NCI-H1436 treated with DMSO at 0.1 percent for 48 hours (cell line): ENCODE data around the gene PLP1.
"Not testable (repeated sequence)": the region's sequence is repeated elsewhere in the genome, so short reads cannot be mapped to it uniquely, and the experiment has no call there.

Source experiments
- DNase-seq: peaks from one replicate; lab custom pipeline; 2025; lab: John Stamatoyannopoulos, UW

PLP1 gene

DNA sequence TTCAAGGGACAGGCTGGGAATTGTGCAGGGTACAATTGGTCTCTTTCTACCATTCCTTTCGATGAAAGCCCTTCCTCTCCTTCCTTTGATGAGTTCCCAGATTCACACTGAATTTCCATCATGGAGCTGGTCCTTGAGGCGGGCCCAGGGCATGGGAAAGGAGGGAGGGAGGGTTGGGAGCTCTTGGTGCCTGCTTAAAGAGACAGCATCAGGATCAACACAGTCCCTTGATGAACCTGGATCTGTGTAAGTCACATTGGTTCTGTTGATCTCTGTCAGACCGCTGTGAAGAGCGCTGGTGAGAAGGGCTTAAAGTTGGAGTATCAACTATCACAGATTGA, 4.4 kb downstream of the PLP1 start:
- no peak for DNase-seq

DNA sequence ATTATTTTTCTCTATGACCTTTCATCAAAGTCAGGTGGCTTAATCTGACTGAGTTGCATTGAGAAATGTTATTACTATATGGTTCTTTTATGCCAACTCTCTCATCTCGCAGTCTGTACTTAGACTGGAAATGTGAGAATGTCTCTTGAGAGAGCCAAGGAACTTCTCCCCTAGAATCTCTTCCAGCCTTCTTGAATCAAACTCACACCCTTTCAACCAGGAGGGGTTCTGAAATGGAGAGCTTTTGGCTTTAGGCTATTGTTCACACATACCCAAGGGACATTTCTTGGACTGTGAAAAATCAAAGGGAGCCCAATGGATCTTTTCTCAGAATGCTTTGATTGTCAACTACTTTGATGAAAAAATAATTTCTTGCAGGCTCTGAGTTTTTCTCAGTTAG, 5.1 kb downstream of the PLP1 start:
- DNase-seq, result no peak

DNA sequence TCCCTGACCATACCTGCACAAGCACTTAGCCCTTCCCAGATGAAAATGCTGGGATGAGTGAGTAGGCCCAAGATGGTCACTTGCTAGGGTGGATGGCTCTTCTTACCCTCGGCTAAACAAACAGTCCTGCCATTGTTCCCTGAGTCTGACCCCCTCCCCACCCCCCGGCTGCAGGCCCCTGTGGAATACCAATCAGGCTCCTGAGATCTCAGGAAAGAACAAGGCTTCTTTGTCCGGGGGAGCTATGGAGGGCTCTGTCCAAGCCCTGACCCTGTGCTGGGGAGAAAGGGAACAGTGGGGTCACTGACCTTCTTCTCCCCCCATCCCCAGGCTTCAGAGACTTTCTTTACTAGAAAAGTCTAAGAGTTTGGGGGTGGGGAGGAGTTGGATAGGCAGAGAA, 6.0 kb downstream of the PLP1 start:
- DNase-seq, result no peak

- no peak for DNase-seq
These were observed 6.6 kb downstream of the PLP1 start for GRCh38 chrX:103783196-103783595.

GRCh38 chrX:103783971-103784370, 7.3 kb downstream of the PLP1 start:
- DNase-seq, result no peak

DNA sequence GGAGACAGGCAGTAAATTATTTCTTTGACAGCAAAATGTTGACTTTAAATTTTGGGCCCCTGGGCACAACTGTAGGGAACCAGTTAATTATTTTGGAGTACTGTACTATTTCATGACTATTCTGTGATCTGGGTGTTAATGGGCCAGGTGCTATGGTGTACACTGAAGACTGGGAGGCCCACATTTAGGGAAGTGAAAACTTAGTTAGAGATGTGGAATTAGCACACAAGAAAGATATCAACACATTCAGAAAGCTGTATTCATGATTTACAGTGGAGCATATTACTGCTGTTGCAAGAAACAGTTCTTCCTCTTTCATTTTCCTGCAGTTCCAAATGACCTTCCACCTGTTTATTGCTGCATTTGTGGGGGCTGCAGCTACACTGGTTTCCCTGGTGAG, 12.4 kb downstream of the PLP1 start:
- DNase-seq, result no peak

GRCh38 chrX:103791228-103791627, 14.6 kb downstream of the PLP1 start:
- no peak for DNase-seq

GRCh38 chrX:103791826-103792485, 15.3 kb downstream of the PLP1 start:
- DNase-seq, result no peak

- DNase-seq, result no peak
These were observed 16.4 kb downstream of the PLP1 start for GRCh38 chrX:103792916-103793544.

GRCh38 chrX:103793545-103793940, 16.9 kb downstream of the PLP1 start:
- DNase-seq, result no peak

DNA sequence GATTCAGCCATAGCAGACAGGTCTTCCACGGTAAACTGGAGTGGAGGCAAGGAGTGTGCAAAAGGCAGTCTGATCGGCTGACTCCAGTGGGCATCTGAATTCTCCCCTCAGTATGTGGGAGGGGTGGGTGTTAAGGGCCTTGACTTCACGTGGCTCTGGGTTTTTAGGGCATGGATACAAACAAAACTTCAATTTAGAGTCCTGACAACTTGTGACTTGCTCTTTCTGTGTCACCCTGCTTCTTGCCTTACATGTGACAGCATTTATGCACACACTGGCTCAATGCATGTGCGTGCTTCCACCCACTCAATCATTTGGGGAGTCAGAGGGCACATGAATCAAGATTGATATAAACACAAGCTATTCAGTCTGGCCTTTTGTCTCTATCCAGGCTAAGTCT, 17.5 kb downstream of the PLP1 start:
- no peak for DNase-seq

DNA sequence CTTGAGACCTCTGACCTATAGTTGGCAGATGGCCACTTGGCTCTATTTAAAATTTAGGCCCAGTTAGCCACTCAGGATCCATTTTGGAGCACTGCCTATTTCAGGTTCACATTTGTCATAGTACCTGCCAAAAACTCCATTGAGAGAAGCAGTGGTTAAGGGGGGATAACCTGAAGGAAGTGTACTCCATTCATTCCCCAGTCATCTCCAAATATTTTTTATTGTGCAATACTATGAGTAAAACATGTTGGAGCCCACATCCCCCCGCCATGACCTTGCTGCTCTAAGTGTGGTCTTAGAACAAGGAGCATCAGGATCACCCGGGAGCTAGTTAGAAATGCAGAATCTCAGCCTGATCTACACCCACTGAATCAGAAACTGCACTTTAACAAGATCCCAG, 21.1 kb downstream of the PLP1 start:
- no peak for DNase-seq

DNA sequence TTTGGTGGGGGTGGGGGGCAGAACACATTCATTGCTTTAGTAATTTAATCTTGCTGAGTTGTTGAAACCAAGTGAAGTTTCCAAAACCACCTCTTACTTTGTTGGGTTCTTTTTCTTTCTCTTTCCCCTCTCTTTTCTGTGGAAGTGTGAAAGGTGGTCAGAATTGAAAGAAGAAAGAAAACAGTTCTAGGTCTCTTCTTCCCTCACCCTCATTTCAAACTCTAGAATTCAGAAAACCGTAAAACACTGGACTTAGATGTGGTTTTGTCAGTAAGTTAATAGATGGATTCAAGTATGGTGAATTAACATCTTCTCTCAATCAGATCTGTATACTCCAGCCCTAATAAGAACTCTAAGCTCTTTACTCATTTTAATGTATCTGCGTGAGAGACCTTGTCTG, 23.7 kb downstream of the PLP1 start:
- DNase-seq, result no peak

DNA sequence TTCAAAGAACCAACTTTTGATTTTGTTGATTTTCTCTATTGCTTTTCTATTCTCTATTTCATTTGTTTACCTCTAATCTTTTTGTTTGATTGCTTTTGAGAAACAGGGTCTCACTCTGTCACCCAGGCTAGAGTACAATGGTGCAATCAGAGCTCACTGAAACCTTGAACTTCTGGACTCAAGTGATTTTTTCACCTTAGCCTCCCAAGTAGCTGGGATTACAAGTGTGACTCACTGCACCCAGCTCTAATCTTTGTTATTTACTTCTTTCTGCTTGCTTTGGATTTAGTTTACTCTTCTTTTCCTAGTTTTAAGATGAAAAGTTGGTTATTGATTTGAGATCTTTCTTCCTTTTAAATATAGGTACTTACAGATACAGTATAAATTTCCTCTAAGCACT, 29.2 kb downstream of the PLP1 start:
- DNase-seq, result no peak

- no peak for DNase-seq
These were observed 30.3 kb downstream of the PLP1 start for GRCh38 chrX:103806862-103807474.

GRCh38 chrX:103811858-103812257, 35.2 kb downstream of the PLP1 start:
- no peak for DNase-seq

DNA sequence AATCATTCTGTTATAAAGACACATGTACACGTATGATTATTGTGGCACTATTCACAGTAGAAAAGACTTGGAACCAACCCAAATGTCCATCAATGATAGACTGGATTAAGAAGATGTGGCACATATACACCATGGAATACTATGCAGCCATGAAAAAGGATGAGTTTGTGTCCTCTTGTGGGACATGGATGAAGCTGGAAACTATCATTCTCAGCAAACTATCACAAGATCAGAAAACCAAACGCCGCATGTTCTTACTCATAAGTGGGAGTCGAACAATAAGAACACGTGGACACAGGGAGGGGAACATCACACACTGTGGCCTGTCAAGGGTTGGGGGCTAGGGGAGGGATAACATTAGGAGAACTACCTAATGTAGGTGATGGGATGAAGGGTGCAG, 40.5 kb downstream of the PLP1 start:
- DNase-seq, result not testable (repeated sequence)

DNA sequence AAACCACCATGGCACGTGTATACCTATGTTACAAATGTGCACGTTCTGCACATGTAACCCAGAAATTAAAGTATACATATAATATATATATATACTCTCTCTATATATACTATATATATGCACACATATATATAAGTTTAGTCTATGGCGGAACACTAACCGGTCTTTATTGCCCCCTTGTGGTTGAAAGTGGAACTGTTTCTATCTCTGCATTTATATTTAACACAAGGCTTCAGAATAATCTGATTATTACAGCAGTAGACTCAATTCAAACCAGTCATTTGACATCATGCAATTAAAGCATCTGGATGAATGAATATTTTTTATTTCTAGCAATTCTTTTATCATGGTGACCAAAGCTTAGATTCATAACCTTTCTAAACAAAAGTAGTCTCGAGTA, 40.9 kb downstream of the PLP1 start:
- DNase-seq, result no peak

DNA sequence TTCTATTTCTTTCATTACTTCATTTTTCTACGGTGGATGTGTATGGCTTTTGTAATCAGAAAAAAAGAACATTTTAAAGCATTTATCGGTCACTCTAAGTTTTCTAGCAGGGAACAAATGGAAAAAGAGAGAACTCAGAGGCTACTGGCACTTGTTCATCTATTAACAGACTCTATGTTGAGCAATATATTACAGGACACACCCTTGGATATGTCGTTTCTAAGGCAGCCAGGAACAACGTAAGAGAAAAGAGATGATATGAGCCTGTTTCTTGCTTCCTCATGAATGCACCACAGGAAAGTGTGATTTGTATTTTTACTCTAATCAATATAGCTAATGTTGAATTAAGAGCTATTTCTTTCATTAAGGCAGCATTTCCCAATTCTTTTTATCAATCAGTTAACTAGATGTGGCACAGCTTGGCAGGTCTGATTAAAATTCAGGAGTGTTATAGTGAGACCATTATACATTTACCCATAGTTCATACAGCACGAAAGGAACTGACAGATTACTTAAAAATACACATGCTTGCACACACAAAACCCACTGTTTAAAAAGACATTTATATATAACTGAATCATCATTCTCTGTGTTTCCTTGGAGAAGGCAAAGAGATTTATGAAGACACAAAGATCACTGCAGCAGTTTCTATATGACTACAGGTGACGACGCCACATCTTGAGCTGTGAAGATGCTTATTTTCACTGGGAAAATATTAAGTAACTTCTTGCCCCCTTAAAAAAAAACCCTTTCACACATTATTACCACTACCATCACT, 42.4 kb downstream of the PLP1 start:
- no peak for DNase-seq

- not testable (repeated sequence) for DNase-seq
These were observed 44.2 kb downstream of the PLP1 start for GRCh38 chrX:103820802-103821201.

DNA sequence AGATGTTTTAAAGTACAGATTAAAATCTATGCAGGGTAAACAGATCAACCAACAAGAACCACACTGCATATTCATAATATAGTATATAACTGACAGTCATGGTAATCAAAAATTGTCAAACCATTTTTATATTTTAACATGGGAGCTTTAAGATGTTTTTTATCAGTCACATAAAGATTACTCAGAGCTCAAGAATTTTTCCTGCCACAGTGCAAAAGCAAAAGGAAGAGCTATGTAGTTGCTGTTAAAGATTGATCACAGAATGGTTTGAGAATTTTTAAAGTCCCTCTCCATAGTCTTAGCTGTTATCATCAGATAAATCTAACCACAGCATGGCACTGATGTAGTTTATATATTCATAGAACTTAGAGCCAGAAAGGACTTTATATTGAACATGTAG, 47.0 kb downstream of the PLP1 start:
- no peak for DNase-seq

- no peak for DNase-seq
These were observed 49.2 kb downstream of the PLP1 start for GRCh38 chrX:103825881-103826280.

GRCh38 chrX:103828529-103828928, 51.9 kb downstream of the PLP1 start:
- DNase-seq, result no peak
